ENCODE measurements around the gene MRTFB.
"Not testable (repeated sequence)": the region's sequence is repeated elsewhere in the genome, so short reads cannot be mapped to it uniquely, and the experiment has no call there.

MRTFB gene

GRCh38 chr16:14140923-14141322 lies 69.8 kb downstream of the MRTFB start:
- no peak for DNase-seq

DNA sequence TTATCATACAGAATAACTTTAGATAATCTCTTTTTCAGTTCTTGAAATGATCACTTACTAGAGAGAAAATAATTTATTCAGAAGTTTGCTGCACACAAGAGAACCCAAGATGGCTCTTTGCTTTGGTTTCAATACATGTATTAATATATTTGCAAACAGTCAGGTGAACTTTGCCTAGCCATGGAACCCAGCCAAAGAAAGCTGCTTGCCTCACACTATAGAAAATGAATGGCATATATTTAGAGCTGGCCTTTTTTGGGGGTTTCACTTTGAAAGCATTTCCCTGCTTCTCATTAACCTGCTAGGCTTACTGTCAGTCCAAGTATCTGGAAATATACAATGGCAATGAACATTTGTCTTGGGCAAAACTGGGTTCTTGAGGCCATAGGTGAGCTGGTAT lies 75.3 kb downstream of the MRTFB start:
- DNase-seq: no peak

DNA sequence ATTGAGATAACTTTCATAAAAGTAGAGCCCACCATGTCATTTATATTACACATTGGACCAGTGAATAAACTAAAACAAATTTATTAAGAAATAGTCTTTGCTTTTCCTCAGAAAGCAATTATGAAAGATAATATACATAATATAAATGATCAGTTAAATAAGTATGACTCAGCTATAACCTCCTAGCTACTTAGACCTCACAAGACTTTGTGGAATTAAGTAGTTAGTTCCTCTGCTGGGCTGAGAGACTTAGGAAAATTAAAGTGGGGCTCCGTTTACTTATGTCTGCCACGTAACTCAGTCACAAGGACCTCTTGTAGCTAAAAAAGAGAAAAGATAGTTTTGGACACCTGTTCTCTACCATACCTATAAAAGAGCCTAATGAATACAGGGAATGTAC lies 76.9 kb downstream of the MRTFB start:
- no peak for DNase-seq

DNA sequence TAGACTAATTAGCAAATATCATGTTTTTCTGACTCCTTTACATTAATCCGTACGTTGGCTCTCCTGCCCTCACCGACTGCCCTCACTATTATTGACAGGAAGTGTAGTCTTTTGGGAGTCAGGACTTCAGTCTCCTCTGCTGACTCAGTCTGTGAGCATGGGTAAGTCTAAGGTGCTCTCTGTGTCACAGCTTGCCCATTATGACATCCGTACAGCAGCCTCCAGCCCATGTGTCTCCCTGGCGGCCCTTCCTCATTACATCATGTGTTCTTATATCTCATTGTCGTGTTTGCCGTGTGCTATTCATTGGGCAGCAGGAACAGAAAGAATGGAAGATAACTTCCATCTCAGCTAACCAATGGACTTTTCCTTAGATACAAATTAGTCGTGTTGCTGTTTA lies 77.5 kb downstream of the MRTFB start:
- DNase-seq: no peak

- no peak for DNase-seq
Measured at GRCh38 chr16:14150796-14151195, 79.7 kb downstream of the MRTFB start.

- DNase-seq: no peak
Measured at GRCh38 chr16:14151256-14152030, 80.3 kb downstream of the MRTFB start.

DNA sequence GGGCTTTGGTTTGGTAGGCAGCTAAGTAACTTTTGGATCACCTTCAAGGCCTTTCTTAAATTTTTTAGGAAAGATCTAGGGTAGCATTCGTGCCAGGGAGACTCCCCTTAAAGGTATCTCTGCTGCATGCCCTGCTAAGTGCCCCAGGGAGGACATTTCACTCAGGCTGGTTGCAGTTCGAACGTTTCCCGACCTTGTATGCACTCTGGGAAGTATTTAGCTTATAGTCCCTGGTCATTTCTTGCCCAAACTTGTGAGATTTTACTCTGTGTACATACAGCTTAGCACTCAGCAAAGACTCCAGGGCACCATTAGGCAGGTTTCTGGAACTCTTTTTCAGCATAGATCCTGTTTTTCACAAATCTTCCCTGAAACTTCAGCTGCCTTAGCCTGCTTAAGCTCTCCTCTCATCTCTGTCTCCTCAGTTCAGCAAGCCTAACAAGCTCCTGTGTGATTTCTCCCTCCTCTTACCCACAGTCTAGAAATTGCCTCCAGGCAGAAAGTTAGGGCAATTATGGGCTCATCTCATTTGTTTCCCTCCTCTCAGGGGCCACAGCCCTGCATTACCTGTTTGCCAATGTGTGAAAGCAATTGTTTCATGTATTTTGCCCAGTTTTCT lies 84.6 kb downstream of the MRTFB start:
- no peak for DNase-seq

DNA sequence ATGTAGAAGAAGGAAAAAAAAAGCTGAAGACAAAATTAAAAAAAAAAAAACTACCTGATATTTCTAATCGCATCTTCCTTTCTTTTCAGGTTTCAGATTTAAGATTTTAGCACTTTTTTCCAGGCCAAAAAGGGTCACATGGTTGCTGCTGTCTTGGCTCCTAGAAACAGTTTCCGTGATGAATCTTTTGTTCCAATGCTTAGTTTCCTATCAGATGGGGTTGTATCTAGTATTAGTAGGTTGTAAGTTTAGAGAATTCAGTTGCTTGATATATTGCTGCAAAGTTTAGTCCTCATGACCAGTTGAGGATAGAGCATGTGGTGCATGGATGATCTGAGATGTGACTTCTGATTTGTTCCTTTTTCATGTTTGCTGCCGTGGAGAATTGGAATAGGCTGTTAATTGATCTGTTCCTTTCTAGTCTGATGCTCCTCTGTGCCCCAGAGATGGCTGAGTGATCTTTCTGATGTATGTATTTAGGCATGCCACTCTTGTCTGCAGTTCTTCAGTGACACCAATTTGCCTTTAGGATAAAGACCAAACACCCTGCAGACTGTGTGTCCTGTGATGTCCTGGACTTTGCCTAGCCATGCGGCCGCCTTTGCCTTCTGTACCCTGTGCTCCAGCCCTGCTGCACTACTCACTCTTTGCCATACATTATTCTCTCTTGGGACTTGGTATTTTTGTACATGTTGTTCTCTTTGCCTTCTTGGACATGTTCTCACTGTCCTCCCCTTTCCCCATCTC lies 94.0 kb downstream of the MRTFB start:
- DNase-seq: no peak

DNA sequence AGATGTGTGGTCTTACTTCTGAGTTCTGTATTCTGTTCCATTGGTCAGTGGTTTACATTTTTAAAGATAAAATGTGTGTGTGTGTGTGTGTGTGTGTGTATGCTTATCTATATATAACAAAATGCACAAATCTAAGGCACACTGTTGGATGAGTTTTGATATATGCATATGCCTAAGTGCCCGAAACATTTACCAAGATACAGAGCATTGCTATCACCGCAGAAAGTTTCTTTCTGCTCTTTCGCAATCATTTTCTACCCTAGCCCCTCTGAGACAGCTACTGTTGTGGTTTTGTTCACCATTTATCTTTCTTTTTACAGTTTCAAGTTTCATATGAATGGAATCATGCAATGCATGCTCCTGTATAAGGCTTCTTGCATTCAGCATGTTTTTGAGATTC lies 97.0 kb downstream of the MRTFB start:
- DNase-seq: no peak

GRCh38 chr16:14172200-14172809 lies 101.2 kb downstream of the MRTFB start:
- no peak for DNase-seq

DNA sequence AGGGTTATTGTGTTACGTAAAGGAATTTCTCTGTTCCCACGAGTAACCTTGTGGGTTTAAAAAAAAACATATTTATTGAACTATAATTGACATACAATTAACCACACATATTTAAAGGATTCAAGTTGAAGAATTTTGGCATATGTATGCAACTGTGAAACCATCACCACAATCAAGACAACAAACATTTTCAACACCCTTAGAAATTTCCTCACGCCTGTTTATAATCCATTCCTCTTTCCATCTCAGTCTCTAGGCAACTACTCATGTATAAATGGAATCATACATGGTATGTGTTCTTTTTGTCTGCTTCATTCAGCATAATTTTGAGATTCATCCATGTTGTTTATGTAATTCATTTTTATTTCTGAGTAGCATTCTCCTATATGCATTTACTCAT lies 104.0 kb downstream of the MRTFB start:
- no peak for DNase-seq

GRCh38 chr16:14177704-14178103 lies 106.6 kb downstream of the MRTFB start:
- no peak for DNase-seq

DNA sequence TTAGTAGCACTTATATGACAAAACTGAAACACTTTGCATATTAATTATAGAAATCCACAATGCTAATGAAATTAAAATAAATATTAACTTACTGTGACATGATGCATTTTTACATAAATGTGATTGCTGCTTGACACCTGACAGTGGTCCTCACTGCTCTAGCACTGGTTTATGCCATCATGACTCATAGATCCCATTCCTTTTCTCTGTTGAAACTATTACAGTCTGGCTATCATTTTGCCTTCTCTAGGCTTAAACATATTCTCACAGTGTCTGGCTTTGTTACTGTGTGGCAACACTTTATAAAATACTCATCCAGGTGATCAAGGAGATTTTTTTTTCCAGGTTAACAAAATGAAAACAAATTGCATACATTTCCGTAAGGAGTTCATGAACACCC lies 108.0 kb downstream of the MRTFB start:
- DNase-seq: no peak

DNA sequence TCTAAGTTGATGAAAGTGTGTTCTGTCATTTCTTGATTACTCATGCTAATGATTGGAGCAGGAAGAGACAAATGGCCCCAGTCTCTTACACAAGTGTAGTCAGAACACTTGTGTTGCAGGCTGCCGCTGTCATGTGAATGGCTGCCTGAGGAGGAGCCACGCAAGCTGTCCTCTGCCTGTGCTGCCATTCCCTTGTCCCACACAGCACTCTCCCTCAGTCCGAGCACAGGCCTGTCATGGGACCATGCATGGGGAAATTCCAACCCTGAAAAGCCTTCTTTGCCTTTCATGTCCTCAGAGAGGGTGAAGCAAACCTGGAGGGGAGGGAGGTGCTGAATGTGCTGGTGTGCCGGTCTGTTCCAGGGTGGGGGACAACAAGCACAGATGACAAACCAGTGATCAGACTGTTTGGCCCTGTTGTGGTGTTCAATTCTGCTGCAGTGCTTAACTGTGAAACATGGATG lies 109.4 kb downstream of the MRTFB start:
- DNase-seq: no peak

- DNase-seq: no peak
Measured at GRCh38 chr16:14181371-14182050, 110.4 kb downstream of the MRTFB start.

- no peak for DNase-seq
Measured at GRCh38 chr16:14182999-14183398, 111.9 kb downstream of the MRTFB start.

DNA sequence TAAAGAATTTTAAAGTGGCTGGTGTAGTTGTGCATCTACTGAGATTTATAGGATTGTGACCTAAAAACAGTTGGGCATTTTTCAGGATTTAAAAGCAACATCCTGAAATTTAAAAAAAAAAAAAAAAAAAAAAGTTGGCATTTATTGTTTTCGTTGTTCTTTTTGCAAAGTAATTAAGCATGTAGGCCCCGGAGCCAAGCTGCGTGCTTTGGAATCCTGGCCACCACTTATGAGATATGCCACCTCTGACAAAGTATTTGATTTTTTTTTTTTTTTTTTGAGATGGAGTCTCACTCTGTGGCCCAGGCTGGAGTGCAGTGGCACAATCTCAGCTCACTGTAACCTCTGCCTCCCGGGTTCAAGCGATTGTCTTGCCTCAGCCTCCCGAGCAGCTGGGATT lies 112.8 kb downstream of the MRTFB start:
- DNase-seq: not testable (repeated sequence)

- no peak for DNase-seq
Measured at GRCh38 chr16:14186007-14186794, 115.1 kb downstream of the MRTFB start.

GRCh38 chr16:14186795-14187221 lies 115.7 kb downstream of the MRTFB start:
- DNase-seq: no peak

DNA sequence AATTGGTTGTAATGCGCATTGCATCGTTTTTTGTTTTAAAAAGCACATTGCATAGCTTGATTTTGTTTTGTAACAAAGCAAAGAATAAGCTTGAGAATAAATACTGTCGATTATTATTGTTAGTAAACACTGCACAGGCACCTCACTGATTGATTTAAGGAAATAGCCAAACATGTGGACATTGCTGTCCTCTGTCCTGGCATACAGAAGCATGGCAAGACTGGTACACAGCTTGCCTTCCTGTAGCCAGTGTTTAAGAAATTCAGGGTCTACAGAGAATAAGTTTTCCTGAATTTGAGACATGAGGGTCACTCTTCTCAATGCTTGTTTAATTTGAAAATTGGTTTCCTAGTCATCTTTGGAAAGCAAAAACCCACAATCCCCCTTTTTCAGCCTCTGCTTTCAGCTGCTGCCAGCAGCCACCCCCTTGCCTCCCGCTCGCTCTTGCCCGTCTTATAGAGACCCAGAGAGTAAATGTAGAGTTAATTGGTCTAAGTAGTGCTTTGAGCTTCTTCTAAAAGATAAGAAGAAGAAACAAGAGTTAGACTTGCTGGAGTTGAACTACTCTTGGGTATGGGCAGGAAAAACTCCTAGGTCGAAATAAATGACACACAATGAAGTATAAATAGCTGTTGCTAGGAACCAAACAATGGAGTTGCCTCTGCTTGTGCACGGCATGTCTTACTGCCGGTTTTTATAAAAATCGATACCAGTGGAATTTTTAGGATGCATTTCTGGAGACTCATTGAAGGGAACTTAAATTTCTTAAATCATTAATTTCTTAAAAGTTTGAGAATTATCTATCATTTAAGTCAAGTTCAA lies 116.6 kb downstream of the MRTFB start:
- DNase-seq: no peak

GRCh38 chr16:14193316-14193871 lies 122.3 kb downstream of the MRTFB start:
- peak in 1 of 2 experiments; percentile 42 for DNase-seq

All from activated T-cell treated with anti-CD3 and anti-CD28 coated beads, Interleukin-2, amount 50 U/mL, for 48 hours (primary cell).